Upper lobe of right lung (tissue), 1 donor: Measurements from ENCODE around the gene STAP2. TPM values are rescaled to one million over a fixed set of nuclear protein-coding genes. Genes with fewer than 3 reads are reported as not detected.

Experiments
- ATAC-seq: fragments of 200-7000 bp; cut with Tn5 transposase; one replicate; pipeline ENCODE4 v1.9.1; 2020; ENCODE audit warnings: mild to moderate bottlenecking, moderate library complexity
- DNase-seq: peaks from one replicate; pipeline ENCODE4 v3.0.0-alpha.2; 2020
- H3K27ac ChIP-seq: fragments of 200-600 bp; one replicate; pipeline ENCODE4 v1.8.0; 2022
- H3K27me3 ChIP-seq: fragments of 200-600 bp; one replicate; pipeline ENCODE4 v1.8.0; 2022; ENCODE audit warnings: mild to moderate bottlenecking
- H3K36me3 ChIP-seq: fragments of 200-600 bp; one replicate; pipeline ENCODE4 v1.8.0; 2022
- H3K4me1 ChIP-seq: fragments of 200-600 bp; one replicate; pipeline ENCODE4 v1.8.0; 2022
- H3K4me3 ChIP-seq: fragments of 200-600 bp; one replicate; pipeline ENCODE4 v1.8.0; 2022; ENCODE audit warnings: mild to moderate bottlenecking
- H3K9me3 ChIP-seq: fragments of 200-600 bp; one replicate; pipeline ENCODE4 v1.8.0; 2022
- intact Hi-C: fragments of 100-400 bp; cut with DNase I; formaldehyde crosslinking; loops from one replicate; pipeline ENCODE4 v1.11.0; 2022
- total RNA-seq: library from RNA; stranded (reverse); fragmentation: NEBNext Ultra II Directional; extraction: Animal tissue kit (Norgen Biotek cat#: 25700); gene quantifications from one replicate; pipeline ENCODE4 v1.2.1, GENCODE V29; 2021
- TF ChIP-seq, protein P1 (sequence below): fragments of 200-600 bp; IDR thresholded peaks from one replicate; pipeline ENCODE4 v1.8.0; 2022; ENCODE audit warnings: antibody characterized with exemption
- donor health status: DM: no; HTN: yes; CAD: no; lungs with severe emphysema.

The STAP2 gene
- total RNA-seq, 1 donor from 2014 or later: 16.1 TPM

DNA sequence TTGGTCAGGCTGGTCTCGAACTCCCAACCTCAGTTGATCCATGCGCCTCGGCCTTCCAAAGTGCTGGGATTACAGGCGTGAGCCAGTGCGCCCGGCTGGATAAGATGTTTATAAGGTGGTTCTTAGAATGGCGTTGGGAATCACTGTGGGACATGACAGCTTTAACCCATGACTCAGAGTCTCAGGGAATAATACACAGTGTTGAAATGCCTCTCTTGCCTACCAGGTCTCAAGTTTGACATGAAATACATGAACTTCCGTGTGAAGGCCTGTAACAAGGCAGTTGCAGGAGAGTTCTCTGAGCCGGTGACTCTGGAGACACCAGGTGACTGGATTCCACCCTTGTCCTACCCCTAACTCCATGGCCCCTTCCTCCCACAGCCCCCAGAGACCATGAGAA, 21.7 kb downstream of the STAP2 start:
- H3K9me3 ChIP-seq: no peaks in the 10 kb centered on the region
- no peaks in the 10 kb centered on the region for H3K36me3 ChIP-seq
- no peak overlapping the region for H3K4me3 ChIP-seq
- DNase-seq: no peak
- TF ChIP-seq, protein P1, sequence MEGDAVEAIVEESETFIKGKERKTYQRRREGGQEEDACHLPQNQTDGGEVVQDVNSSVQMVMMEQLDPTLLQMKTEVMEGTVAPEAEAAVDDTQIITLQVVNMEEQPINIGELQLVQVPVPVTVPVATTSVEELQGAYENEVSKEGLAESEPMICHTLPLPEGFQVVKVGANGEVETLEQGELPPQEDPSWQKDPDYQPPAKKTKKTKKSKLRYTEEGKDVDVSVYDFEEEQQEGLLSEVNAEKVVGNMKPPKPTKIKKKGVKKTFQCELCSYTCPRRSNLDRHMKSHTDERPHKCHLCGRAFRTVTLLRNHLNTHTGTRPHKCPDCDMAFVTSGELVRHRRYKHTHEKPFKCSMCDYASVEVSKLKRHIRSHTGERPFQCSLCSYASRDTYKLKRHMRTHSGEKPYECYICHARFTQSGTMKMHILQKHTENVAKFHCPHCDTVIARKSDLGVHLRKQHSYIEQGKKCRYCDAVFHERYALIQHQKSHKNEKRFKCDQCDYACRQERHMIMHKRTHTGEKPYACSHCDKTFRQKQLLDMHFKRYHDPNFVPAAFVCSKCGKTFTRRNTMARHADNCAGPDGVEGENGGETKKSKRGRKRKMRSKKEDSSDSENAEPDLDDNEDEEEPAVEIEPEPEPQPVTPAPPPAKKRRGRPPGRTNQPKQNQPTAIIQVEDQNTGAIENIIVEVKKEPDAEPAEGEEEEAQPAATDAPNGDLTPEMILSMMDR: no peak
- intact Hi-C loops: no loop called here
- ATAC-seq: no peak
- no peaks in the 10 kb centered on the region for H3K4me1 ChIP-seq
- H3K27ac ChIP-seq: no peak overlapping the region
- no peaks in the 10 kb centered on the region for H3K27me3 ChIP-seq

DNA sequence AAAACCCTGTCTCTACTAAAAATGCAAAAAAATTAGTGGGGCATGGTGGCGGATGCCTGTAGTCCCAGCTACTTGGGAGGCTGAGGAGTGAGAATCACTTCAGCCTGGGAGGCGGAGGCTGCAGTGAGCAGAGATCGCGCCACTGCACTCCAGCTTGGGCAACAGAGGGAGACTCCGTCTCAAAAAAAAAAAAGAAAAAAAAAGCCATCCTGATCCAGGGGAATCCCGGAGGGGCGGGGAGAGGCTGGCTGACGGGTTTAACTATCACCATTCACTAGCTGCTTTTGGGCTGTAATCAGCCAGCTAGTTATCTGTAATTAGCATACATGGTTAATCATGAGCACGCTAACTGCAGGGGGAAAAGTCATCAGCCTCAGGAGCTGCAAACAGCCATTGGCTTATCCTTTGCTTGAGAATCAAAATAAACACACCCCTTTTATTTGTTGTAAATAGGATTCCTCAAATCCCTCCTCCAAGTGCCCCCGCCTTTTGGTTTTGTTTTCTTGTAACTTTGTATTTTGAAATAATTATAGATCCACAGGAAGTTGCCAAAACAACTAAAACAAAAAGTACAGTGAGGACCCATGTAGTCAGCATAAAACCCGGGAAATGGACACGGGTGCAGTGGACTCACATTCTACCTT, 24.7 kb downstream of the STAP2 start:
- intact Hi-C loops: no loop called here
- Histone ChIP-seq H3K4me3 (no peak overlapping the region), H3K9me3 (no peaks in the 10 kb centered on the region), H3K27me3 (no peaks in the 10 kb centered on the region), H3K27ac (no peak overlapping the region), H3K36me3 (no peaks in the 10 kb centered on the region), H3K4me1 (no peaks in the 10 kb centered on the region)
- TF ChIP-seq, protein P1: no peak
- DNase-seq (no peak), ATAC-seq (no peak)

DNA sequence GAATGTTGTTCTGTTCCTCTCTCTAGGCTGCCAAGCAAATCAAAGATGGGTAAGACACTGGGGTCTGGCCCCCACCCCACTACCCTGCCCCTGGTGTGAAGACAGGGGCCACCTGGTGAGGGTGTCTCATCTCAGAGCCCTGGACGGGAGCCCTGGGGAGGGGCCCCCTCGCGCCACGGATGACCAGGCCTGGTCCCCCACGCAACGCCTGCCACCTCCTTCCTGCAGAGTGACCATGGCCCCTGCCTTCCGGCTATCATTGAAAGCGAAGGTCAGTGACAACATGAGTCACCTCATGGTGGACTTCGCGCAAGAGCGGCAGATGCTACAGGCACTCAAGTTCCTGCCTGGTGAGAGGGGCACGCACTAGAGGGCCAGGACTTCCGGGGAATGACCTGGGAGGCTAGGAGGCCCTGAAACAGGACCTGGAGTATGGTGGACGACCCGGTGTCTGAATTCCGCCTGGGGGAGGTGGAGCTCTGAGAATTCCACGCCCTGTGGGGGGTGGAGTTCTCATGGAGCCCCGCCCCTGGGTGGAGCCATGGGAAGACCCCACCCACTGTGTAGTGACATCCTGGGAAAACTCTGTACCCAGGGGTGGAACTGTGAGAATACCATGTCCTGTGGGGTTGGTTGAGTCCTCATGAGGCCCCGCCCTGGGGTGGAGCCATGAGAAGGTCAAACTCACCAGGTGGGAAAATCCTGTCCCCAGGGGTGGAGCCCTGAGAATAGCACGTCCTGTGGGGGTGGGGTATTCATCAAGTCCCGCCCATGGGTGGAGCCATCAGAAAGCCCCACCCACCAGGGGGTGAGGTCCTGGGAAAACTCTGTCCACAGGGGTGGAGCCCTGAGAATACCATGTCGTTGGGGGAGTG, 28.1 kb downstream of the STAP2 start:
- Histone ChIP-seq H3K9me3 (no peaks in the 10 kb centered on the region), H3K4me3 (no peak overlapping the region), H3K36me3 (no peaks in the 10 kb centered on the region), H3K4me1 (no peaks in the 10 kb centered on the region), H3K27me3 (no peaks in the 10 kb centered on the region), H3K27ac (no peak overlapping the region)
- intact Hi-C loops: no loop called here
- ATAC-seq (peak; percentile 16), DNase-seq (no peak)
- TF ChIP-seq, protein P1: no peak

- Histone ChIP-seq H3K36me3 (no peaks in the 10 kb centered on the region), H3K9me3 (no peaks in the 10 kb centered on the region), H3K4me3 (no peak overlapping the region), H3K27ac (no peak overlapping the region), H3K4me1 (no peaks in the 10 kb centered on the region), H3K27me3 (peaks cover 14% of the 10 kb centered on the region)
- intact Hi-C loops: no loop called here
- TF ChIP-seq, protein P1: no peak
- DNase-seq (no peak), ATAC-seq (no peak)
Observed at GRCh38 chr19:4305659-4306058, 33.0 kb downstream of the STAP2 start.

GRCh38 chr19:4305257-4305612, 33.4 kb downstream of the STAP2 start:
- no peak overlapping the region for H3K4me3 ChIP-seq
- no peak overlapping the region for H3K27ac ChIP-seq
- ATAC-seq (no peak), DNase-seq (no peak)
- no peaks in the 10 kb centered on the region for H3K9me3 ChIP-seq
- H3K36me3 ChIP-seq: no peaks in the 10 kb centered on the region
- H3K4me1 ChIP-seq: no peaks in the 10 kb centered on the region
- TF ChIP-seq, protein P1: no peak
- H3K27me3 ChIP-seq: peaks cover 14% of the 10 kb centered on the region
- intact Hi-C loops: no loop called here
